22Rv1 (cell line): ENCODE measurements around the gene ADCY5.

Experiments
- ZFX ChIP-seq: fragments of 450-650 bp; IDR thresholded peaks from 2 replicates; pipeline ENCODE4 v1.6.1; 2017; ENCODE audit warnings: antibody characterized with exemption, borderline replicate concordance
- TF ChIP-seq, protein P1 (sequence below): fragments of 450-650 bp; IDR thresholded peaks from 2 replicates; pipeline ENCODE4 v1.5.1; 2017; ENCODE audit warnings: mild to moderate bottlenecking

DNA sequence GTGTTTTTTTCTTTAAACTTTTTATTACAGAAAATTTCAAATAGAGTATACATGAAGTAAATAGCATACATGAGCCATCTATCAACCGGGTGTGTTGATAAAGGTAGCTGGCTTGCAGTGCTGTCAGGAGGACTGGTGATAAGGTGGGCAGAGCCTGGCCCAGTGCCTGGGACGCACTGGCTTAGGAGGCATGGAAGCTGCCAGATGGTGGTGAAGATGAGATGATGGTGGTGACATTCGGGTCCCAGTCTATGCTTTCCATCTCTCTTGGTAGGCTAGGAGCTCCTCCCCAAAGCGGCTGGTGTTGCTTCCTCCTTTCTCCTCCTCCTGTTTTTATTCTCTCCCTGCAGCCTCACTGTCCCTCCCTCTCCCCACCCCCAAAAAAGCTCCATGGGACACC lies 101.7 kb downstream of the ADCY5 start:
- TF ChIP-seq, protein P1, sequence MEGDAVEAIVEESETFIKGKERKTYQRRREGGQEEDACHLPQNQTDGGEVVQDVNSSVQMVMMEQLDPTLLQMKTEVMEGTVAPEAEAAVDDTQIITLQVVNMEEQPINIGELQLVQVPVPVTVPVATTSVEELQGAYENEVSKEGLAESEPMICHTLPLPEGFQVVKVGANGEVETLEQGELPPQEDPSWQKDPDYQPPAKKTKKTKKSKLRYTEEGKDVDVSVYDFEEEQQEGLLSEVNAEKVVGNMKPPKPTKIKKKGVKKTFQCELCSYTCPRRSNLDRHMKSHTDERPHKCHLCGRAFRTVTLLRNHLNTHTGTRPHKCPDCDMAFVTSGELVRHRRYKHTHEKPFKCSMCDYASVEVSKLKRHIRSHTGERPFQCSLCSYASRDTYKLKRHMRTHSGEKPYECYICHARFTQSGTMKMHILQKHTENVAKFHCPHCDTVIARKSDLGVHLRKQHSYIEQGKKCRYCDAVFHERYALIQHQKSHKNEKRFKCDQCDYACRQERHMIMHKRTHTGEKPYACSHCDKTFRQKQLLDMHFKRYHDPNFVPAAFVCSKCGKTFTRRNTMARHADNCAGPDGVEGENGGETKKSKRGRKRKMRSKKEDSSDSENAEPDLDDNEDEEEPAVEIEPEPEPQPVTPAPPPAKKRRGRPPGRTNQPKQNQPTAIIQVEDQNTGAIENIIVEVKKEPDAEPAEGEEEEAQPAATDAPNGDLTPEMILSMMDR: no peak
- no peak for TF ChIP-seq ZFX
